Esophagus muscularis mucosa (tissue), 3 donors: ENCODE results near the gene CTNNA2.

Experiments used
- CTCF ChIP-seq, 3 experiments: fragments of 200-600 bp in 2 of 3; fragments of 450-650 bp in 1 of 3; sonication (generic) in 2 of 3; IDR thresholded peaks; one replicate each; pipeline ENCODE4 v1.5.1; 2017 to 2019; ENCODE audit warnings: antibody characterized with exemption in 3 of 3, mild to moderate bottlenecking in 2 of 3, moderate library complexity in 1 of 3
- POLR2AphosphoS5 ChIP-seq, 2 donors: sonication (generic); formaldehyde crosslinking; IDR thresholded peaks; one replicate each; pipeline ENCODE4 v1.6.1; 2017; ENCODE audit warnings: antibody characterized with exemption in 2 of 2

GRCh38 chr2:80462654-80463053 is 949.8 kb downstream of the CTNNA2 start:
- TF ChIP-seq POLR2AphosphoS5 (IDR thresholded peaks at IDR 0.05) (no peak), CTCF (IDR thresholded peaks at IDR 0.05) (no peak)
